Limb (tissue), 2 donors: ENCODE data around the gene LYRM9.
"Not testable (repeated sequence)": the region's sequence is repeated elsewhere in the genome, so short reads cannot be mapped to it uniquely, and the experiment has no call there.

Experiments used
- DNase-seq, 2 donors: peaks; one replicate each; pipeline ENCODE4 v3.0.0-alpha.2; 2016; ENCODE audit errors: extremely low spot score in 2 of 2

The LYRM9 gene

GRCh38 chr17:27845264-27846041 is 47.7 kb downstream of the LYRM9 start:
- DNase-seq = no peak

- DNase-seq = no peak
These were observed 52.5 kb downstream of the LYRM9 start for GRCh38 chr17:27840688-27841087.

- DNase-seq = not testable (repeated sequence)
These were observed 52.8 kb downstream of the LYRM9 start for GRCh38 chr17:27840406-27840678.

- not testable (repeated sequence) for DNase-seq
These were observed 53.4 kb downstream of the LYRM9 start for GRCh38 chr17:27839571-27840405.

GRCh38 chr17:27838607-27839006 is 54.6 kb downstream of the LYRM9 start:
- not testable (repeated sequence) for DNase-seq

GRCh38 chr17:27837769-27838168 is 55.4 kb downstream of the LYRM9 start:
- not testable (repeated sequence) for DNase-seq

- no peak for DNase-seq
These were observed 56.5 kb downstream of the LYRM9 start for GRCh38 chr17:27836651-27837050.

GRCh38 chr17:27834571-27834970 is 58.6 kb downstream of the LYRM9 start:
- DNase-seq = no peak

- DNase-seq = no peak
These were observed 60.3 kb downstream of the LYRM9 start for GRCh38 chr17:27832831-27833230.

GRCh38 chr17:27829888-27830287 is 63.3 kb downstream of the LYRM9 start:
- not testable (repeated sequence) for DNase-seq

- not testable (repeated sequence) for DNase-seq
These were observed 63.9 kb downstream of the LYRM9 start for GRCh38 chr17:27829143-27829711.
